ENCODE measurements around the gene TTLL13.
"Not testable (repeated sequence)": the region's sequence is repeated elsewhere in the genome, so short reads cannot be mapped to it uniquely, and the experiment has no call there.

The TTLL13 gene

GRCh38 chr15:90268415-90268814 lies 19.1 kb downstream of the TTLL13 start:
- no peak for DNase-seq
- TF ChIP-seq POLR2A (IDR thresholded peaks at IDR 0.05; ENCODE audit: low read length) (no peak), GATA1 (IDR thresholded peaks at IDR 0.05; ENCODE audit: low read depth, low read length) (no peak)

- no peak for TF ChIP-seq GATA1 (IDR thresholded peaks at IDR 0.05; ENCODE audit: low read depth, low read length)
- TF ChIP-seq POLR2A (IDR thresholded peaks at IDR 0.05; ENCODE audit: low read length) = no peak
- DNase-seq = no peak
Observed at GRCh38 chr15:90270502-90271150, 21.3 kb downstream of the TTLL13 start.

DNA sequence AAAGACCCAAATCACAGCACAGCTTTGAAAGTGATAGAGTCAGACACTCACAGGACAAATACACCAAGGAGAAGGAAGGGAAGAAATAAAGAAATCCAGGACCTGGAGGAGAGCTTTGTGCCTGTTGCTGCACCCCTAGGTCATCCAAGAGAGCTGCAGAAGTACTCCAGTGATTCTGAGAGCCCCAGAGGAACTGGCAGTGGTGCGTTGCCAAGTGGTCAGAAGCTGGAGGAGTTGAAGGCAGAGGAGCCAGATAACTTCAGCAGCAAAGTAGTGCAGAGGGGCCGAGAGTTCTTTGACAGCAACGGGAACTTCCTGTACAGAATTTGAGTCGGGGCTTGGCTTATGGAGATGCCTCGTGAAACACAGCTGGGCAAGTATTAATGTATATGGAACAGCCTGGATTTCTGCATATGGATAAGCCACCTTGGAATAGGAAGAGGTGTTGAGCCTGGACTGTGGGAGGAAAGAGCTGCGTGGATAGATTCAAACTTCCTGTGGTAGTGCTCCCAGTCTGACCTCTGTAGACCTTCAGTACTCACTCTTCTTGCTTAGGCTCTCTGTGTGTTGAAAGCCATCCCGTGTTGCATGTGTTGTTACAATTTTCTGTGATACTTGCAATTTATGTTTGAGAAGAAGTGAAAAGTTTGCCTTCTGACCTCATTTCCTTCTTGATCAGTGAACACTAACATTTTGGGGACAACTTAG lies 22.3 kb downstream of the TTLL13 start:
- DNase-seq = no peak
- TF ChIP-seq GATA1 (IDR thresholded peaks at IDR 0.05; ENCODE audit: low read depth, low read length) = no peak
- no peak for TF ChIP-seq POLR2A (IDR thresholded peaks at IDR 0.05; ENCODE audit: low read length)

- DNase-seq = not testable (repeated sequence)
Observed at GRCh38 chr15:90278467-90278866, 29.1 kb downstream of the TTLL13 start.

GRCh38 chr15:90280743-90281142 lies 31.4 kb downstream of the TTLL13 start:
- not testable (repeated sequence) for DNase-seq

DNA sequence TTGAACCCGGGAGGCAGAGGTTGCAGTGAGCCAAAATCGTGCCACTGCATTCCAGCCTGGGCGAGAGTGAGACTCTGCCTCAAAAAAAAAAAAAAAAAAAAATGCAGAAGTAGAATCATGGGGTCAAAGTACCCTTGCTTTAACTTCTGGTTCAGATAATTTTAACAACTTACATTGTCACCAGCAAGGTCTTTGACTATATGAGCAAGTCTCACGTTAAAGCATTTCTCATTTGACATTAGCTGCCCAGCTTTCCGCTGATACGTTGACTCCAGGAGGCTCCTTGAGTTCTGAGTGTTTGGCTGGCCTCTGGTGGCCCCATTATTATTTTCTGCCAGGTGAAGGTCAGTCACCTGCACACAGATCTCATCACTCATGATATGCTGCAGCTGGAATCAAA lies 32.3 kb downstream of the TTLL13 start:
- not testable (repeated sequence) for DNase-seq

- TF ChIP-seq POLR2A (IDR thresholded peaks at IDR 0.05; ENCODE audit: low read length) (no peak), GATA1 (IDR thresholded peaks at IDR 0.05; ENCODE audit: low read depth, low read length) (no peak)
- DNase-seq = peak; percentile 54 to 68
Observed at GRCh38 chr15:90286678-90287077, 37.3 kb downstream of the TTLL13 start.

DNA sequence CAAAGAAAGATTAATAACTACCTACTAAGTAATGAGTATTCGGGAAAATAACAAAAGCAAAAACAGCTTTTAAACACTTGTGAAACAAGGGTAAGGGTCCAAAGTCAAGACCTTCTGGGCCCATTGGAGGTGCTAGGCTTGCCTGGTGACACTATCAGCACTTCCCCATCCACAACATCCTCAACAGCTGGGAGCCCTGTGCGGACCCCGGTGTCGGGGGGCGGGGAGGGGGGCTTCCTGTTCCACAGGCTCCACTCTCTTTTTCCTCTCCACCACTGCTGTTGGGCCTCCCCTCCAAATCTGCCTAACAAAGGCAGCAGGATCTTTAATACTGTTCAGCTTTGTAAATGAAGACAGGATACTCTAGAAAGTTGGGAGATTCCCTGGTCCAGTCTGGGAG lies 37.7 kb downstream of the TTLL13 start:
- TF ChIP-seq POLR2A (IDR thresholded peaks at IDR 0.05; ENCODE audit: low read length) = no peak
- no peak for TF ChIP-seq GATA1 (IDR thresholded peaks at IDR 0.05; ENCODE audit: low read depth, low read length)
- no peak for DNase-seq

GRCh38 chr15:90287946-90288345 lies 38.6 kb downstream of the TTLL13 start:
- no peak for DNase-seq
- TF ChIP-seq POLR2A (IDR thresholded peaks at IDR 0.05; ENCODE audit: low read length) = no peak
- TF ChIP-seq GATA1 (IDR thresholded peaks at IDR 0.05; ENCODE audit: low read depth, low read length) = no peak

DNA sequence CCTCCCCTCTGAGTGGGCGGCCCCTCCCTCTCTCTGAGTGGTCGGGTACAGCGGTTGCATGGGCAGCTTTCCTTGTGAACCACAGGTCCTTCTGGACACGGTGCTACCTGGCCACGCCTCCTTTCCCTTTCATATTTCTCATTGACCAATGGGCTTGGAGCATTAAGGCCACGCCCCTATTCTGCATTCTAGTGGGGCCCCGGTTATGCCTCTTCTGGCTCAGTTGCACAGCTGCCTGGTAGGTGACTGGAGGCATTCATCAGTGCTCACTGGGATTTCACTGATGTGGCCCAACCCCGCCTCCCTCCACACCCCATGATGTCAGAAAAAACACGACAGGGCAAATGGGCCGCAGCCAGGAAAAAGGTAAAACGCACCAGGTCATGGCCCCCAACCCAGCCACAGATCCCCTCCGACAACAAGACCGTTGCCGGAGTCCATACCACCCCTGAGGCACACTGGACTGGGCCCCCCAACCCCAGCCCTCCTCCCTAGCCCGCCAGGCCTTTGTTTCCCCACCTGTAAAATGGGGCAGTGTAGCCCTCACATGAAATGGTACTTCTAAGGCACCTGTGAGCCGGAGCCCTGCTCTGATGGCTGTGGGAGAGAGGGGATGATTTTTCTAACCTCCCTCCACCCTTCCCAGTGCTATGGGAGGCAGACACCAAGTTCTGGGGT lies 42.5 kb downstream of the TTLL13 start:
- peak; percentile 51 to 62 for DNase-seq
- no peak for TF ChIP-seq POLR2A (IDR thresholded peaks at IDR 0.05; ENCODE audit: low read length)
- no peak for TF ChIP-seq GATA1 (IDR thresholded peaks at IDR 0.05; ENCODE audit: low read depth, low read length)

DNA sequence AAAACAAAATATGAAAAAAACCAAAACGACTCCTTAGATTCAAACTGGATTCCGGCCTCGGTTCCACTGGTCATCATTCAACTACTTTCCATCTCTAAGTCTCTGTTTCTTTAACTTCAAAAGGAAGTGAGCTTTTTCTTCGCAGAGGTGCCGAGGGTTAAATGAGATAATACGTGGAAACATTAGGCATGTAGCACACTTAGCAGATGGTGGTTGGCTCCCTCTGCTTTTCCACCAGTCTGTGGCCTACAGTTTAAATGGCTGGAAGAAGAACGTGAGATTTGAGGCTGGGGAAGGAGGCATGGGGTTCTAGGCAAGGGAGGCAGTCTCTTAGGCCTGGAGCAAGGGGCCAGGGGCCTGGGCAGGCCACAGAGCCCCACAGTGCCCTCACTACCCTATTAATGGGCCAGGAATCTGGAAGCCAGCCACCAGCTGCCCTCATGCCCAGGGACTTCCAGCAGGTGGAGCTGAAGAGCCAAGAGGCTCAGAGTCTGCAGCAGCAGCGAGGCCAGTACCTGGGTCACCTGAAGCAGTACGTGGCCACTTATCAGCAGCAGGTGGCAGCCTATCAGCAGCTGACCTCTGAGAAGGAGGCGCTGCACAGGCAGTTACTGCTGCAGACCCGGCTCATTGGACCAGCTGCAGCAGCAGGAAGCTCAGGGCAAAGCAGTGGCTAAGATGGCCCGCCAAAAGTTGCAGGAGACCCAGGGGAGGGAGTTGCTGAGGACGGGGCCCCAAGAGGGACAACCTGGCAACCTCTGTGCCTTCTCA lies 43.9 kb downstream of the TTLL13 start:
- DNase-seq = peak; percentile 60 to 78

DNA sequence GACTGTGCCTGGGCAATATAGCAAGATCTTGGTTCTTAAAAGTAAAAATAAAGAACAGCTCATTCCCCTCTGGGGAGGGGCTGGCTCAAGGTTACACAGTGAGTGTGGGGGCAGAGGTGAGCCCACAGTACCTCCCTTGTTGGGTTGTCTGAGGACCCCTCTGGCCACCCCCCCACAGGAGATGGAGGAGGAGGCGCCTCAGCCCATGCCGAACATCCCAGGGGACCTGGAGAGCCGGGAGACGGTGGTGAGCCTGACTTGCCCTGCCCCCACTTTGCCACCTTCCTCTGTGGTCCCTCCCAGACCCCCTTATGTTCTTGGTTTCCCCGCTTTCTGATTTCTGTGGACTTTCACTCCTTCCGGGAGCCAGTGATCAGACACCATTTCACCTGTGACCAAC lies 44.8 kb downstream of the TTLL13 start:
- TF ChIP-seq POLR2A (IDR thresholded peaks at IDR 0.05; ENCODE audit: low read length) (no peak), GATA1 (IDR thresholded peaks at IDR 0.05; ENCODE audit: low read depth, low read length) (no peak)
- no peak for DNase-seq

DNA sequence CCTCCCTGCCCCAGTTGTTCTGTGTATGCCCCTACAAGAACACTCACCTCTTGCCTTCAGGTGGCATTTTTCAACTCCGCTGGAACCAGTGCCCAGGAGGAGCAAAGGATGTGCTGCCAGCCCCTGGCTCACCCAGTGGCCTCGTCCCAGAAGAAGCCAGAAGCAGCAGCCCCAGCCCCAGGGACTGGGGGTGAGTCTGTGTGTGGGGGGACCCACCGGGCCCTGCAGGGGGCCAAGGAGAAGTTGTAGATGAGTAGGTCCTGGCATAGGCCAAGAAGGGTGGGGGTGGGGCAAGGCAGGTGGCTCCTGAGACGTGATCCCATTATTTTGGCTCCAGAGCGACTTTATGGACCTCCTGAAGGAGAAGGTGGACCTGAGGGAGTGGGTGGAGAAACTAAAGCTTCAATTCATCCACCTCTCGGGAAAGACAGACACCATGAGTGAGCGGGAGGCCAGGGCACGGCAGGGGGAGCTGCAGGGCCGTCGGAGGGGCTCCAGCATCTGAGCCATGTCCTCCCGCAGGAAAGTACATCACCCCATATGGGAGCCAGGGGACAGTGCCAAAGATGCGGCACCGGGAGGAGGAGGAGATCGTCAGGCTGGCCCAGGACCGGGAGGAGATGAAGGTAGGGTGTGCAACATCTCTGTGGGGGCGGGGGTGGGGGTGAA lies 45.4 kb downstream of the TTLL13 start:
- DNase-seq = no peak
- TF ChIP-seq GATA1 (IDR thresholded peaks at IDR 0.05; ENCODE audit: low read depth, low read length) (no peak), POLR2A (IDR thresholded peaks at IDR 0.05; ENCODE audit: low read length) (no peak)

- no peak for TF ChIP-seq POLR2A (IDR thresholded peaks at IDR 0.05; ENCODE audit: low read length)
- no peak for DNase-seq
Observed at GRCh38 chr15:90295270-90295648, 45.9 kb downstream of the TTLL13 start.

DNA sequence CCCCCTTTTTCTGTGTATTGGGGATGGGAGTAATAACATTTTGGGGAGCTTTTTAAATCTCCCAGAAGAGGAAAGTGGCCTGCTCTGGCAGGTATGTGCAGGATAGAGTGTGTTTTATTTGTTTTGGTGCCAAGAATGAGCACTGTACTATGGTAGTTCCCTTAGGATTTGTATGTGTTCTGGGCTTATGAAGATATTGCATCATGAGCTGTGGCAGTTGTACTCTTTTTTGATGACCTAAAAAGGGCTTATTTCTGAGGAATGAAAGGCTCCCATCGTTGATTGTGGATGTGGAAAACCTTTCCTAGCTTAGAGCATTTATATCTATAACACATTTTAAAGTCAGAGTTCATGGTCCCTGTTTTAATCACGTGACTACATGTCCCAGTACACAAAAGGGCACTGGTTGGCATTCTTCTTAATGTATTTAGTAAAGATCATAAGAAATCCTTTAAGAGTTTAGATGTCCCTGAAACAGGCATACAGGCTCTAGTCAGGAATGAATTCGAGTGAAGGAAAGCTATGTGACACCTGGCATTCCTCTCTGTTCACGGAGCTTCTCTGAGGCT lies 47.0 kb downstream of the TTLL13 start:
- DNase-seq = not testable (repeated sequence)

All from erythroblast (primary cell).